Stimulated activated naive B cell treated with anti-CD40 and anti-IgM and Interleukin-4, amounts not matched to agents 10 μg/mL and 1 μg/mL and 100 μg/mL, for 72 hours (primary cell): ENCODE results near the gene CTPS1.
A peak's percentile ranks its signal among the peaks of the same experiment; 100 is the strongest.

Experiments used
- ATAC-seq, 2 donors: fragments of 150-1000 bp; cut with Tn5 transposase; replicated peaks; 2 replicates each; pipeline ENCODE4 v1.10.0; 2021; ENCODE audit warnings: moderate library complexity in 1 of 2
- DNase-seq: peaks from one replicate; pipeline ENCODE4 v3.0.0; 2021
- H3K27ac Mint-ChIP-seq: one replicate; pipeline ENCODE4 v1.8.0; 2022; ENCODE audit warnings: mild to moderate bottlenecking, mixed read lengths
- H3K27me3 Mint-ChIP-seq, 2 donors: one replicate each; pipeline ENCODE4 v1.8.0; 2022; ENCODE audit warnings: mixed read lengths in 2 of 2
- H3K36me3 Mint-ChIP-seq, 2 donors: one replicate each; pipeline ENCODE4 v1.8.0; 2022; ENCODE audit warnings: mixed read lengths in 2 of 2, mild to moderate bottlenecking in 1 of 2
- H3K4me1 Mint-ChIP-seq, 2 donors: one replicate each; pipeline ENCODE4 v1.8.0; 2022; ENCODE audit warnings: mixed read lengths in 2 of 2, mild to moderate bottlenecking in 1 of 2
- H3K4me3 Mint-ChIP-seq, 2 donors: one replicate each; pipeline ENCODE4 v1.8.0; 2022; ENCODE audit warnings: mild to moderate bottlenecking in 2 of 2, mixed read lengths in 2 of 2, moderate library complexity in 1 of 2
- H3K9me3 Mint-ChIP-seq, 2 donors: one replicate each; pipeline ENCODE4 v1.8.0; 2022; ENCODE audit warnings: mixed read lengths in 2 of 2, mild to moderate bottlenecking in 1 of 2

CTPS1 gene

GRCh38 chr1:40951943-40952743 is 27.4 kb upstream of the CTPS1 start:
- Mint-ChIP-seq H3K27ac (no peak overlapping the region), H3K36me3 (no peaks in the 10 kb centered on the region), H3K4me3 (no peak overlapping the region), H3K4me1 (peaks cover 9 to 31% of the 10 kb centered on the region in 2 donors), H3K9me3 (no peaks in the 10 kb centered on the region), H3K27me3 (peaks cover 34 to 46% of the 10 kb centered on the region in 2 donors)
- DNase-seq (peak; percentile 38), ATAC-seq (peak; percentile 44 to 67)

- ATAC-seq (no peak), DNase-seq (no peak)
- Mint-ChIP-seq H3K4me1 (peaks cover 9 to 31% of the 10 kb centered on the region in 2 donors), H3K36me3 (no peaks in the 10 kb centered on the region), H3K9me3 (no peaks in the 10 kb centered on the region), H3K27ac (no peak overlapping the region), H3K27me3 (peaks cover 34 to 46% of the 10 kb centered on the region in 2 donors), H3K4me3 (no peak overlapping the region)
Measured at GRCh38 chr1:40952744-40953315, 26.7 kb upstream of the CTPS1 start.

- Mint-ChIP-seq H3K27me3 (peaks cover 25 to 35% of the 10 kb centered on the region in 2 donors), H3K36me3 (no peaks in the 10 kb centered on the region), H3K9me3 (peaks cover 0 to 1% of the 10 kb centered on the region in 2 donors), H3K4me3 (no peak overlapping the region), H3K27ac (no peak overlapping the region), H3K4me1 (peaks cover 9 to 23% of the 10 kb centered on the region in 2 donors)
- DNase-seq (no peak), ATAC-seq (no peak)
Measured at GRCh38 chr1:40954626-40955025, 24.9 kb upstream of the CTPS1 start.

- Mint-ChIP-seq H3K27me3 (peaks cover 25 to 35% of the 10 kb centered on the region in 2 donors), H3K9me3 (peaks cover 0 to 1% of the 10 kb centered on the region in 2 donors), H3K4me1 (peaks cover 9 to 23% of the 10 kb centered on the region in 2 donors), H3K36me3 (no peaks in the 10 kb centered on the region), H3K27ac (no peak overlapping the region), H3K4me3 (no peak overlapping the region)
- ATAC-seq: no peak
- DNase-seq: no peak
Measured at GRCh38 chr1:40955266-40955665, 24.2 kb upstream of the CTPS1 start.

GRCh38 chr1:40956407-40956806 is 23.1 kb upstream of the CTPS1 start:
- Mint-ChIP-seq H3K4me3 (no peak overlapping the region), H3K4me1 (peaks cover 9 to 23% of the 10 kb centered on the region in 2 donors), H3K36me3 (no peaks in the 10 kb centered on the region), H3K9me3 (peaks cover 0 to 1% of the 10 kb centered on the region in 2 donors), H3K27ac (no peak overlapping the region), H3K27me3 (peaks cover 25 to 35% of the 10 kb centered on the region in 2 donors)
- ATAC-seq (peak; percentile 51 to 63), DNase-seq (no peak)

GRCh38 chr1:40958210-40958609 is 21.3 kb upstream of the CTPS1 start:
- H3K36me3 Mint-ChIP-seq: no peaks in the 10 kb centered on the region
- H3K4me3 Mint-ChIP-seq: no peak overlapping the region
- H3K9me3 Mint-ChIP-seq: peaks cover 0 to 1% of the 10 kb centered on the region in 2 donors
- DNase-seq (no peak), ATAC-seq (no peak)
- peaks cover 3 to 11% of the 10 kb centered on the region in 2 donors for H3K4me1 Mint-ChIP-seq
- H3K27me3 Mint-ChIP-seq: peaks cover 12 to 22% of the 10 kb centered on the region in 2 donors
- no peak overlapping the region for H3K27ac Mint-ChIP-seq

- H3K27me3 Mint-ChIP-seq: no peaks in the 10 kb centered on the region
- ATAC-seq: no peak
- no peak for DNase-seq
- peaks cover 0 to 6% of the 10 kb centered on the region in 2 donors for H3K4me1 Mint-ChIP-seq
- H3K9me3 Mint-ChIP-seq: no peaks in the 10 kb centered on the region
- H3K27ac Mint-ChIP-seq: no peak overlapping the region
- H3K4me3 Mint-ChIP-seq: no peak overlapping the region
- H3K36me3 Mint-ChIP-seq: no peaks in the 10 kb centered on the region
Measured at GRCh38 chr1:40965531-40965930, 14.0 kb upstream of the CTPS1 start.

GRCh38 chr1:40966417-40966816 is 13.1 kb upstream of the CTPS1 start:
- Mint-ChIP-seq H3K9me3 (no peaks in the 10 kb centered on the region), H3K4me3 (no peak overlapping the region), H3K27me3 (no peaks in the 10 kb centered on the region), H3K36me3 (no peaks in the 10 kb centered on the region), H3K27ac (no peak overlapping the region), H3K4me1 (peaks cover 0 to 6% of the 10 kb centered on the region in 2 donors)
- no peak for DNase-seq
- no peak for ATAC-seq

- DNase-seq: no peak
- H3K27me3 Mint-ChIP-seq: no peaks in the 10 kb centered on the region
- ATAC-seq: no peak
- H3K4me1 Mint-ChIP-seq: peaks cover 12 to 23% of the 10 kb centered on the region in 2 donors
- no peaks in the 10 kb centered on the region for H3K36me3 Mint-ChIP-seq
- H3K9me3 Mint-ChIP-seq: no peaks in the 10 kb centered on the region
- no peak overlapping the region for H3K4me3 Mint-ChIP-seq
- H3K27ac Mint-ChIP-seq: no peak overlapping the region
Measured at GRCh38 chr1:40969445-40969844, 10.1 kb upstream of the CTPS1 start.

GRCh38 chr1:40971966-40972365 is 7.5 kb upstream of the CTPS1 start:
- ATAC-seq (peak; percentile 29 to 35), DNase-seq (no peak)
- H3K9me3 Mint-ChIP-seq: no peaks in the 10 kb centered on the region
- no peak overlapping the region for H3K4me3 Mint-ChIP-seq
- H3K27me3 Mint-ChIP-seq: no peaks in the 10 kb centered on the region
- no peaks in the 10 kb centered on the region for H3K36me3 Mint-ChIP-seq
- H3K27ac Mint-ChIP-seq: peak overlapping the region; percentile 20
- H3K4me1 Mint-ChIP-seq: peaks cover 15 to 32% of the 10 kb centered on the region in 2 donors

GRCh38 chr1:40973912-40974311 is 5.6 kb upstream of the CTPS1 start:
- H3K4me3 Mint-ChIP-seq: no peak overlapping the region
- H3K4me1 Mint-ChIP-seq: peaks cover 17 to 30% of the 10 kb centered on the region in 2 donors
- H3K9me3 Mint-ChIP-seq: no peaks in the 10 kb centered on the region
- DNase-seq (no peak), ATAC-seq (peak; percentile 79 to 82)
- H3K27ac Mint-ChIP-seq: no peak overlapping the region
- no peaks in the 10 kb centered on the region for H3K27me3 Mint-ChIP-seq
- H3K36me3 Mint-ChIP-seq: no peaks in the 10 kb centered on the region

GRCh38 chr1:40974945-40975344 is 4.6 kb upstream of the CTPS1 start:
- peaks cover 18 to 36% of the 10 kb centered on the region in 2 donors for H3K4me1 Mint-ChIP-seq

GRCh38 chr1:40976952-40977690 is 2.4 kb upstream of the CTPS1 start:
- Mint-ChIP-seq H3K4me1 (peaks cover 29 to 52% of the 10 kb centered on the region in 2 donors), H3K4me3 (no peak overlapping the region), H3K36me3 (peaks cover 13 to 14% of the 10 kb centered on the region in 2 donors), H3K27me3 (no peaks in the 10 kb centered on the region), H3K27ac (no peak overlapping the region), H3K9me3 (no peaks in the 10 kb centered on the region)
- DNase-seq: no peak
- ATAC-seq: no peak

More at GRCh38 chr1:40974945-40975344, 4.6 kb upstream of the CTPS1 start:
- Mint-ChIP-seq H3K9me3 (no peaks in the 10 kb centered on the region), H3K4me3 (no peak overlapping the region), H3K27me3 (no peaks in the 10 kb centered on the region), H3K36me3 (no peaks in the 10 kb centered on the region), H3K27ac (no peak overlapping the region)
- no peak for DNase-seq
- no peak for ATAC-seq

GRCh38 chr1:40977716-40978115 is 1.8 kb upstream of the CTPS1 start:
- Mint-ChIP-seq H3K4me3 (no peak overlapping the region), H3K27me3 (no peaks in the 10 kb centered on the region), H3K4me1 (peaks cover 26 to 53% of the 10 kb centered on the region in 2 donors), H3K27ac (no peak overlapping the region), H3K36me3 (peaks cover 16% of the 10 kb centered on the region in 2 donors), H3K9me3 (no peaks in the 10 kb centered on the region)
- no peak for ATAC-seq
- no peak for DNase-seq
